Mammary epithelial cell (primary cell): ENCODE data around the gene APOA4.

Experiments used
- CTCF ChIP-seq, 2 donors: IDR thresholded peaks in 1 of 2; conservative IDR thresholded peaks in 1 of 2; 2 replicates each; pipeline ENCODE4 v1.5.1; 2011 to 2012; ENCODE audit warnings: inconsistent platforms in 2 of 2, low read length in 2 of 2, mild to moderate bottlenecking in 2 of 2, control low read depth in 1 of 2, low read depth in 1 of 2; ENCODE audit not compliant: insufficient read depth in 1 of 2; ENCODE audit errors: extremely low read depth in 1 of 2
- EZH2 ChIP-seq: IDR thresholded peaks from 2 replicates; pipeline ENCODE4 v1.6.1; 2012; ENCODE audit warnings: low read length, inconsistent platforms, borderline replicate concordance

- TF ChIP-seq EZH2, result no peak
- no peak for TF ChIP-seq CTCF (conservative IDR thresholded peaks at IDR 0.05 in 1 of 2, IDR thresholded peaks at IDR 0.05 in 1 of 2; ENCODE audit: extremely low read depth in 1 of 2, insufficient read depth in 1 of 2, low read depth in 1 of 2, low read length in 2 of 2)
Measured at GRCh38 chr11:116813170-116813569, 9.9 kb downstream of the APOA4 start.
